ENCODE data around the gene STPG1. TPM values are rescaled to one million over a fixed set of nuclear protein-coding genes. Genes with fewer than 3 reads are reported as not detected.

STPG1 gene
- total and polyA plus RNA-seq, 8 donors = 0.45 to 51.0 (median 4.4) TPM; not detected in 1

DNA sequence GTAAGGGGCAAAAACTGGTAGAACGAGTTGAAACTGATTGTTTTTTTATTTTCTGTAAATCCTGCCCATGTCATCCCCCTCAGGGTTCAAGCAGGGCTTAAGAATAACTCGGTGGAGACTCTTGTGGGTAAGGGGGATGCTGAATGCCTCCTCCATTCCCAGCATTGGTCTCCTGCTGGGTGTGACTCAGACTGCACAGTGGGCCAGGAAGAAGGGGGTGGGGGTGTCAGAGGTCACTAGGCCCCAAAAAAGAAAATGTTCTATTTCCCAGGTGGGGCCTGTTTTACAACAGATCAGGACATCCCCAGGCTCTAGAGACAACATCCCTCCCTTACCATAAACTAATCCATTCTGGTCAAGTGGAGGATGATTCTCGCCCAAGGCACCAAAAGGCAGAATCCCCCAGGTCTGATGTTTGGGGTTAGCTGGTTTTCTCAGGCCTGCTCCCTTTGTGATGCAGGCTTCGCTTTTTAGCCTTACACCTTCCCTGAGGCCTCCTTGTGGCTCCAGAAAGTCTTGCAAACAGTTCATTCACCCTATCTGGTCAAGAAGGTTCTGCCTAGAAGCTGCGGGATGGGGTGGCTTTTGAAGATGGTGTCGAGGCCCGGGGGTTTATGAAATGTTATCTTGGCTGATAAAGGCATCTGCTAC, 105.1 kb downstream of the STPG1 start:
- H3K9me3 ChIP-seq = no peaks in the 10 kb centered on the region
- H3K4me3 ChIP-seq = no peak overlapping the region
- H3K27ac ChIP-seq = no peak overlapping the region
- intact Hi-C loops (cut with DNase I; ENCODE audit: low total_unique reads) = no loop called here
- TF ChIP-seq EP300 (IDR thresholded peaks at IDR 0.05) (no peak), CTCF (IDR thresholded peaks at IDR 0.05) (no peak), POLR2AphosphoS5 (IDR thresholded peaks at IDR 0.05) (no peak), POLR2A (IDR thresholded peaks at IDR 0.05) (no peak)
- peaks cover 0 to 9% (median 0%) of the 10 kb centered on the region in 3 donors for H3K27me3 ChIP-seq
- no peaks in the 10 kb centered on the region for H3K4me1 ChIP-seq
- 59 to 77% (median 69%) methylated on average over 7 of the region's 7 CpGs for WGBS, 5 donors
- no peak for DNase-seq
- no peaks in the 10 kb centered on the region for H3K36me3 ChIP-seq

Other genes with a start within 250 kb of the STPG1 start
- 1 to 10 TPM in 3 of 5 donors, under 1 TPM in 1, not detected in 1; 0.45 to 6.1 (median 4.2) TPM for gene IFNLR1, start 226.5 kb downstream of the STPG1 start, total RNA-seq
- gene IFNLR1, start 226.5 kb downstream of the STPG1 start, polyA plus RNA-seq = 1 to 10 TPM in 1 of 3 donors, under 1 TPM in 2; 0.31 to 1.1 (median 0.87) TPM
- under 1 TPM in 1 of 5 donors, not detected in 4; 0.73 TPM for gene GRHL3, start 94.4 kb downstream of the STPG1 start, total RNA-seq
- 10 to 100 TPM in 1 of 3 donors, under 1 TPM in 2; 0.19 to 13.9 (median 0.61) TPM for gene GRHL3, start 94.4 kb downstream of the STPG1 start, polyA plus RNA-seq
- 100 to 1,000 TPM in 1 of 5 donors, 10 to 100 TPM in 3, 1 to 10 TPM in 1; 3.5 to 122 (median 33.0) TPM for gene NIPAL3, start 2.0 kb upstream of the STPG1 start, total RNA-seq
- 1 to 10 TPM; 3.2 to 7.5 (median 7.1) TPM for gene NIPAL3, start 2.0 kb upstream of the STPG1 start, polyA plus RNA-seq
- 10 to 100 TPM in 2 of 5 donors, 1 to 10 TPM in 3; 2.9 to 52.0 (median 9.3) TPM for gene RCAN3, start 89.1 kb upstream of the STPG1 start, total RNA-seq
- gene RCAN3, start 89.1 kb upstream of the STPG1 start, polyA plus RNA-seq = 10 to 100 TPM in 1 of 3 donors, 1 to 10 TPM in 2; 5.7 to 10.7 (median 5.9) TPM
- 1 to 10 TPM in 3 of 5 donors, under 1 TPM in 2; 0.29 to 9.3 (median 3.9) TPM for gene NCMAP, start 142.3 kb upstream of the STPG1 start, total RNA-seq
- gene NCMAP, start 142.3 kb upstream of the STPG1 start, polyA plus RNA-seq = 1 to 10 TPM; 2.4 to 5.0 (median 4.3) TPM
- gene SRRM1, start 229.5 kb upstream of the STPG1 start, total RNA-seq = 100 to 1,000 TPM; 103 to 149 (median 142) TPM
- gene SRRM1, start 229.5 kb upstream of the STPG1 start, polyA plus RNA-seq = 10 to 100 TPM; 21.2 to 31.2 (median 28.6) TPM

Measured in stomach (tissue), 9 donors.